Left colon (tissue), 2 donors: ENCODE data around the gene LZTS2. TPM values are rescaled to one million over a fixed set of nuclear protein-coding genes. Genes with fewer than 3 reads are reported as not detected.

Experiments used
- ATAC-seq: fragments of 200-7000 bp; cut with Tn5 transposase; one replicate; pipeline ENCODE4 v1.9.1; 2020; ENCODE audit warnings: mild to moderate bottlenecking, moderate library complexity
- DNase-seq, 2 donors: peaks; one replicate each; pipeline ENCODE4 v3.0.0-alpha.2; 2020
- intact Hi-C, 2 donors: fragments of 100-400 bp; cut with DNase I in 1 of 2; cut with micrococcal nuclease in 1 of 2; formaldehyde crosslinking; loops; one replicate each; pipeline versions ENCODE4 v1.11.2 to v1.14.0; 2022; cut with DNase I, micrococcal nuclease
- total RNA-seq, 2 donors: library from RNA; stranded (reverse); fragmentation: NEBNext Ultra II Directional; extraction: Animal tissue kit (Norgen Biotek cat#: 25700); gene quantifications; one replicate each; pipeline ENCODE4 v1.2.1, GENCODE V29; 2021
- donor health status: DM: no; HTN: no; CAD: no.
- donor health status: DM: yes; HTN: yes; CAD: no.

Gene LZTS2
- total RNA-seq, 2 donors from 2014 or later = 28.7 to 33.9 TPM

DNA sequence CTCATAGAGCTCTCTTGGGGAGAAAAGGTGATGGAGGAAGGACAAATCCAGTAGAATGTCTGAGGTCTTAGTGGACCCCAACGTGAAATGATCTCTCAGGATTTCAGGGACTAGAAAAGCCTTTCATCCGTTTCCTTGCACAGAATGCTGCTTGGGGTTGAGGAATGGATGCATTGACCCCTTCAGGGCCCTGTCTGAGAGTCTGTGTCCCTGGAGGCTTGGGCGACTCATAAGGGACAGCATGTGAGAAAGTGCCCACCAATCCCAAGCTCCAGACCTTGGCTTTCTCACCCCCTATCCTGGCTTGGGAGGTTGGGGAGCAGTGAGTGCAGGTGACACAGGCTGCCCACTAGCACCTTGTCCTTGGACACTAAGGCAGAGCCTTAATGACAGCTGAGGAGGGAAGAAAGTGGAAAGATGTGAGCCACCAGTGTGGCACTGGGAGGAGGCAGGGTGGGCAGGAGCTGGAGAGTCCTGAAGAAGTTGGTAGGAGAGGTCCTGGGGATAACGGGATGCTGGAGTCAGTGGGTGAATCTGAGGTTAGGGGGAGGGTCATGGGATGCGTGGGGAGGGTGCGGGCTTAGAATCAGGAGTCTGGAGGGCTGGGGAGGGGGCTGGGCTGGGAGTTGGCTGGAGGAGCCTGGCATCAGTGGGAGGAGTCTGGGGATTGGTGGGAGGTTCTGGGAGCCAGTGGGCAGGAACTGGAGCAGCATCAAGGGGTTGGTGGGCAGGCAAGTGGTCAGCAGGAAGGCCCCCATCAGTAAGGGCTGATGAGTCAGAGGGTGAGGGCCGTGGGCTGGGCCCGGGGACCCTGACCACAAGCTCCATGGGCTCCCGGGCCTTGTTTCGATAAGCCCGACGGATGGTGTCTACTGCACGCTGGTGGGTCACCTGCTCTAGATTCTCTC is 8.6 kb downstream of the LZTS2 start:
- ATAC-seq (no peak), DNase-seq (no peak)
- intact Hi-C loops = no loop called here

DNA sequence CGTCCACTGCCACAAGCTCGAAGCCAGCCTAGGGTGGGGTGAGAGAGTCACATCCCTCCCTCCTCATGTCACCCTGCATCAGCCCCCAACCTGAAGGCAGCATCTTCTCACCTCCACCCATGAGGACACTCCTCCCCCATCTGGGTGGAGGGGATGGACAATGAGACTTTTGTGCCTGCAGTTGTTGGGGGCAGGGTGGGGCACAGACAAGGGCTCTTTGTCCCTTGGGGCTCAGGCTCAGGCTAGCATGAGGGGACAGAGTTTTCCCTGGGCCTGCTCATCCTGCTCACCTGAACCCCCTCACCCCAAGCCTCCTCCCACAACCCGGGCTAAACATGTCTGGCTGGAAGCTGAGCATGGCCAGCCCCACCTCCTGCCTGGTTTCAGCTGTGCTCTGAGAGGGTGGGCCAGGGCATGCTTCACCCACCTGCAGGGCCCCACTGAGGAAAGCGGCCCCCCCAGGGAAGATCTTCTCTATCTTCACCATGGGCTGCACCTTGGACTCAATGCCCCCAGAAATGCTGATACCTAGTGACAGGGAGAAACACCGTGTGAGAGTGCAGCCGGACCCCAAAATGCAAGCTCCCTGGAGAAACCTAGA is 9.3 kb downstream of the LZTS2 start:
- intact Hi-C loops = no loop called here
- DNase-seq = no peak
- ATAC-seq = no peak

DNA sequence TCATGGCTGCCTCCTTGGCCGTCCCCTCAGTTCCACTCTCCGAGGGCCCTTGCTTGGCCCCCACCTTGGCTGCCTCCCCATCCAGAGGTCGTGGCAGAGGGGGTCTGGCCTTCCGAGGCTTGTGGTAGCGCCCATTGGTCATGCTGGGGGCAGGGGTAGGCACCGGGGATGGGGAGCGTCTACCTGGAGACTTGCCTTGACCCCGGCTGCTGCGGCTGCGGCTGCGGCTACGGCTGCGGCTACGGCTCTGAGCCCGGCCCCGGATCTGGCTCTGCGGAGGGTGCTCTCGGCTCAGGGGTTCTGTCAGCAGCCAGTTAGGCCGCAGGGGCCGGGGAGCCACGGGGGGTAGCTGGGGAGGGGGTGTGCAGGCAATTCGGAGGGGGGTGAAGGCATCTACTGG is 10.7 kb downstream of the LZTS2 start:
- intact Hi-C loops = no loop called here
- no peak for DNase-seq
- no peak for ATAC-seq

DNA sequence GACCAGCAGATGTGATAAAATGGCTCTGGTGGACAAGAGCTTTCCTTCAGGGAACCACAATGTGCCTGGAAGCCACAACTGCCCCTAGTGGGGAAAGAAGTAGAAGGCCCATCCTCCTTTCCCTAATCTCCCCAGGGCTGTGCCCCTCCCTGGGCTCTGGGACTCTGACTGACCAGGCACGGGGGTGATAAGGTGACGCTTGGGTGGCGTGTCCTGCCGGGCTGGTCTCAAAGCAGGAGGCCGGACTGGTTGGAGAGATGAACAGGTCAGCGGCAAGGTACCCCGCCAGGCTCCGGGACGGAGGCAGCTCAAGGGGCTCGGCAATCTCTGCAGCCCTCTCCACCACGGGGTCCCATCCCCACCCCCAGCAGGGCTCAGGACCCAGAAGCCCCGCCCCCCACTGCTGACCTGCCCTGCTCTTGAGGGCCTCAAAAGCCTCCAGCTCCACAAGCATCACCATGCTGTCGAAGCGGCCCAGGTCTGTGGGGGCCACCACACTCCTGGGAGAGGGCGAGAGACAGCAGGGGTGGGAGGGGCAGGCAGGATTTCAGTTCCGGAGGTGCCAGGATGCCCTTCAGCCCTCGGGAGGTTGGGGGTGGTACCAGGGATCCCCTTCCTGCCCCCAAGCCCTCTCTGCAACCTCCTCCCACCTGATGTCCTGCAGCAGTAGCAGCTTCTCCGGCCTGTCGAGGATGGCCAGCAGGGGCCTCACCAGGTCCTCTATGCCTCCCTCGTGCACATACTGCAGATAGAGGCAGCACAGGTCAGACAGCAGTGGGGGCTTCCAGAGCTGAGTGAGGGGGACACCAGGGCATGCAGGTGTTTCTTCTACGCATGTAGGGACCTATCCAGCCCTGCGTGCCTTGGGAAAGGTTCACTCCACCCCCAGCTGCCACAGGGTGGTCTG is 12.2 kb downstream of the LZTS2 start:
- DNase-seq (no peak), ATAC-seq (no peak)
- intact Hi-C loops = no loop called here

DNA sequence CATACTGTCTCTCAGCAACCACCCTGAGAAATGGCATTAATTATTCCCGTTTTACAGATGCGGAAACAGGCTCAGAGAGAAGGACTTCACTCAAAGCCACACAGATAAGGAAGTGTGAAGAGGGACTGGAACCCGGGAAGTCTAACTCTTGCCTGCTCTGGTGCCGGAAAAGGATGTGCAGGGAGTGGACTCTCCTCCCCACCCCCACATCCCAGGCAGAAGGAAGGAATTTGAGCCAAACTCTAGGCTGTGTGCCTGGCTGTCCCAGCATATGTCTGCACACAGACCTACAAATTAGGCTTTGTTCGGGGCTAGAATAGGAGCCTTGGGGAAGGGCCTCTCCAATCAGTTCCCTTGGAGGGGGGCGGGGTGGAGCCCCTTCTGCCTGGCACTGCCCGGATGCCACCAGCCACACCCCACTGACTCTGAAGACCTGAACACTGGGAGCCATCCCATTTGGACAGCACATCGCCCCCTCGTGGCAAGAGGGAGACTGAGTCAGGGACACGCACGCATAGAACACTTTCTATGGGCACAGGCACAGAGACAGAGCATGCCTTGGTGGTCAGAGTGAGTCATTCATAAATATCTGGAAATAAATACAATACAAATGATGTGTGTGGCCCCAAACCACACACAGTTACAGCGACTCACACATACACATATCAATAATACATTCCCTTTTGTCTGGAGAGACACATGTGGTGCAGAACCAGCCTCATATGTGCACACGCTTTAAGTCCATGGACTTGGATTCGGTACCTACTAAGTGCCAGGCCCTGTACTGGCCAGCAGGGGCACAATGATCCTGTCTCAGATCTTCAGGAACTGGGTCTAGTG is 13.1 kb downstream of the LZTS2 start:
- peak; percentile 87 to 93 for DNase-seq

DNA sequence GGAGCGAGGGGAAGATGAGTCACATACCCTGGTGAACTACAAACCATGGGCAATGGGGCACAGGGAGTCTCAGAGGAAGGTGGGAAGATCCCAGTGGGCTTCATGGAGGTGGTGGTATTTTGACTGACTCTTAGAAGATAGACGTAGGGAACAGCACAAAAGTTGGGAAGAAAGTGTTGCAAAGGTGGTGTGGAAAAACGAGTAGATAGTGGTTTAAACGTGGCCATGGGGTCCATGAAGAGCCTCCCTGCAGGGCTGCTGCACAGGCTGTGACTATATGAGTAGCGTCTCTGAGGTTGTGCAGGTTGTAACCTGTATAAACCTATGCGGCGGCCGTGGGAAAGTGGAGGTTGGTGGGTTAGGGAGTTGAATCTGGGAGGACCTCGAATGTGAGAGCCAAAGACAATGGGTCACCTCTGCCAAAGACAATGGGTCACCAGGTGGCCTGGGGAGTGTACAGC is 13.8 kb downstream of the LZTS2 start:
- intact Hi-C loops = no loop called here
- ATAC-seq (no peak), DNase-seq (no peak)

More for the DNA sequence above, 13.1 kb downstream of the LZTS2 start:
- intact Hi-C loops = no loop called here
- ATAC-seq = peak; percentile 87

DNA sequence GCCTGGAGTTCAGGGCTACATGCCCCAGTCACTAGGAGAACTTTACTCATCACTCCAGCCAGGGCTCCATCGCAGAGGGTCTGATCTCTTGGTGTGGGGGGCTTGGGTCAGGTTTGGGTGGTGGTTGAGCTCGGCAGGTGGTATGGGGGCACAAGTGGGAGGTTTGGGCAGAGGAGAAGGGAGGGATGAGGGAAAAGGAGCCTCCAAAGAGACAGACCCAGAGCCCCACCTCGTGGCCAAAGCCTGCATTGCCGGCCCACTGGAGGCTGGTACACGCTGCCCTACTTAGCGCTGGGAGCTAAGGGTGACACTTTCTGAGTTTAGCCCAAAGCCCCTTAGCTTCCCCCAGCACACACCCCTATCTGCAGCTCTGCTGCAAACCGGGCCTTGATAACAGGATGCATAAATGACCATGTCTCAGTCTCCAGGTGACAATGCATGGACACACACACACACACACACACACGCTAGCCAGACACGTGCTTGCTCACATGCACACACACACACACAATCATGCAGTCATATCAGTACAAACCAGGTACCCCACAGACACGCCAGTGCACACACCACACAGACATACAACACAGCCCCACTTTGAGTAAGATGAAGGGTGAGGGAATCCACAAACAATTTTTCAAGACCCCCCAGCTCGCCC is 14.7 kb downstream of the LZTS2 start:
- DNase-seq = peak; percentile 69 to 91
- intact Hi-C loops = no loop called here
- ATAC-seq = peak; percentile 64

DNA sequence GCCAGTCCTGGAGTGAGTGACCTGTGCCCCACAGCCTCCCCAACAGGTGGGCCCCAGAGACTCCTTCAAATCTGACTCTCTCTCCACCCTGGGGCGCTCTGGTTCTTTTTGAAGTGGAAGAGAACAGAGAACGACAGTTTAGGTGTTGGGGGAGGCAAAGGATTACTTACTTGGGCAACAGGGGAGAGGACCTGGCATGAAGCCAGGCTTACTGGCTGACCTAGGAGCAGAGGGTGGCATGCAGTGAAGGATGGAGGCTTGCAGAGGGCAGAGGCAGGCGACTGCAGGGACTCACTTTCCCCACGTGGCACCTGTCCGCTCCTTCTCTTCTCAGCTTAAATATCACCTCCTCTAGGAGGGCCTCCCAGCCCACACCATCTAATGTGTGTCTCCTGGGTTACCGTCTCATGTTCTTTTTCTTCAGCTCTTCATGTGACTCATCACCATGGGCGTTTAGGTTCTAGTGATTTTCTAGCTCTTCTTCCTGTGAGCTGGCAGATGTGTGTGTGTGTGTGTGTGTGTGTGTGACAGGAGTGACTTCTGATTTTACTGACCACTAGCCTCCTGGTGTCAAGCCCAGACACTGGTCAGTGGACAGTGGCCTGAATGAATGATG is 15.5 kb downstream of the LZTS2 start:
- ATAC-seq = no peak
- intact Hi-C loops = no loop called here
- DNase-seq = no peak

DNA sequence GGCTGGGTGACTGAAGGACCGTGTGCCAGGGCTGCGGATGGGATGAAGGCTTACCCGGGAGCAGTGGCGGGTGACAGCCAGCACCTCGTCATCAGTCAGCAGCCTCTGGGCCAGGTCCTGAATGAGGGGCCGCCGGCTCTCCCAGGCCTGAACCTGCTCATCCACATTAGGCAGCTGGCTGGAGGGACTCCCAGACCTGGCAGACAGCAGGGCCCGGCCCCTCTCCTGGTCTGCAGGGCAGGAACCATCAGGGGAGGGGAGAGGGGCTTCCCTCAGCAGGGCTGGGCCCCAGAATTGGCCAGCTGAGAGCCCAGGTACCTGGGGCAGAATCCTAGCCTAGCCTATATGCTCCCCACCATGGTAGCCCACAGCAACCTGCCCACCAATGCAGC is 16.0 kb downstream of the LZTS2 start:
- intact Hi-C loops = no loop called here
- DNase-seq = no peak

DNA sequence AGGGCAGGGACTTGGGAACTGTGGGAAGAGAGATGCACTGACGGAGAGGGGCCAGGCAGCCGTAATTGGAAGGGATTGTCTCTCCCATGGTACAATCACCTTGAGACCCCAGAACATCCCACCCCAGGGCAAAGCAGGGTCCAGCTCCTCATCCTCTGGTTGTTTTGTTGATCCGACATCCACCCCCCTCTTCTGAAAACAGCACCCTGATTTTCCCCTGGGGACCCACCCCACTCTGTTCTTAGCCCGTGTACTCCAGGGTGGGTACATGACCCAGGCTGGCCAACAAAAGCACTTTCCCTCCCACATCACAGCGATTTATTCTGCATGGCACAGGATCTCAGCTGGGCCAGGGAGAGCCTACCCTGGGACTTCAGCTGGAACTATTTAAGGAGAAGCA is 17.2 kb downstream of the LZTS2 start:
- intact Hi-C loops = no loop called here
- no peak for DNase-seq
- ATAC-seq = no peak

More for the DNA sequence above, 16.0 kb downstream of the LZTS2 start:
- no peak for ATAC-seq

DNA sequence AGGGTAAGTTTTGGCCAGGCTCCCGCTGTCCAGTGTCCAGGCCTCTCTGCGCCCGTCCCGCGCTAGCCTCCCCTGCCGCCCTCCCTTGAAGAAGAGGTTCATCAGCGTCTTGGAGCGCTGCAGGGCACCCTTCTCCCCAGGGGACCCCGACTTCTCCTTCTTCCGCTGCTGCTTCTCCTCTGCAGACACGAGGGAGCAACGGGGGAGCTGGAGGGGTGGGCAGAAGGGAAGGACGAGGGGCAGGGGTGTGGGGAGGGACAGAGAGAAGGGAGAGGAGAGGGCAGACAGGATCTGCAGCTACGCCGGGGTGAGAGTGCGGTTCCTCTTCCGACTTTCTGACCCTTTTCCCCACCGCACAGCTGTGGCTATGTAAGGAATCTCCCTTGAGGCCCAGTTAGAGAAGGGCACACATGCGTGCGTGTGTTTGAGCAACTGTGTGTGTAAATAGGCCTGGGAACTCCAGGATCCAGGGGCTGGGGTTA is 18.6 kb downstream of the LZTS2 start:
- no peak for ATAC-seq
- intact Hi-C loops = no loop called here

DNA sequence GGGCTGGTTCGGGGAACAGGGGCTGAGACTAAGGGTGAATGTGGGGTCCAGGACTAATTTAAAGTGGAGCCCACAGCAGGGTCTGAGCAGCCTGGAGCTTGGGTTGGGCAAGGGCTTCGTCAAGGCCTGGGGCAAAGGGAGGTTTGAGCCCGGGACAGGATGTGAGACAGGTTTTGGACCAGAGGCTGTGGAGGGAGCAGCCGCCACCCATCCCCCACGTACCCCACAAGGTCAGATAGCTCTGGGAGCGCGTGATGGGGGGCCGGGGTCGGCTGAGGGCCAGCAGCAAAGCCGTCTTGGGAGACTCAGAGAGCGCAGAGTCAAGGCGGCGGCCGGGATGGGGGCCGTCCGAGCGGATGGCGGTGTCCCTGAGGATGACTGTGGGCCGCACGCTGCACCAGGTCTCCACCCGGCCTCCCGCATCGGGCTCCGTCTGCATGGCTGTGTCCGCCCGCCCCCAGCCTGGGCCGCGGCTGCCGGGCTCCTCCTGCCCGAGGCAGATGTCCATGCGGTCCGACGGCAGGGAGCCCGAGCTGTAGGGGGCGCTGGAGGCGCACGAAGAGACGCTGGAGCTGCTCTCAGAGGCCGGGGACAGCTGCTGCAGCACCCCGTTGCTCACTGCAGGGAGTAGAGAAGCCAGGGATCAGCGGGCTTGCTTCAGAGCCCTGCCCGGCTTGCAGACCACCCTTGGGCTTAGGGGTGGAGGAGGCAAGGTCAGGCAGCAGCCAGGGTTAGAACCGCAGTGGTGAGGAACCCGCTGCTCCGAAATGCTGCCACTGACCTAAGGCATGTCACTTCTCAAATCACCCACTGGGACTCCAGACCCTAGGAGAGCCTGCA is 19.2 kb downstream of the LZTS2 start:
- DNase-seq (peak; percentile 71 to 92), ATAC-seq (peak; percentile 81)
- intact Hi-C loops = no loop called here

More for the DNA sequence above, 18.6 kb downstream of the LZTS2 start:
- DNase-seq = no peak

DNA sequence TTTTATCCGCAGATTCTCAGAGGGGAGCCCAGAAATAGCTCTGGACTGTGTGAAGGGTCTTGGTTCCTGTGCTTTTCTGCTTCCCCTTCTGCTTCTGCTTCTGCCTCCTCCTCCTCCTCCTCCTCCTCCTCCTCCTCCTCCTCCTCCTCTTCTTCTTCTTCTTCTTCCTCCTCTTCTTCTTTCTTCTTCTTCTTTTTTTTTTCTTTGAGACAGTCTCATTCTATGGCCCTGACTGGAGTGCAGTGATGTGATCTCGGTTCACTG is 19.8 kb downstream of the LZTS2 start:
- no peak for DNase-seq
- ATAC-seq = no peak
- intact Hi-C loops = no loop called here

DNA sequence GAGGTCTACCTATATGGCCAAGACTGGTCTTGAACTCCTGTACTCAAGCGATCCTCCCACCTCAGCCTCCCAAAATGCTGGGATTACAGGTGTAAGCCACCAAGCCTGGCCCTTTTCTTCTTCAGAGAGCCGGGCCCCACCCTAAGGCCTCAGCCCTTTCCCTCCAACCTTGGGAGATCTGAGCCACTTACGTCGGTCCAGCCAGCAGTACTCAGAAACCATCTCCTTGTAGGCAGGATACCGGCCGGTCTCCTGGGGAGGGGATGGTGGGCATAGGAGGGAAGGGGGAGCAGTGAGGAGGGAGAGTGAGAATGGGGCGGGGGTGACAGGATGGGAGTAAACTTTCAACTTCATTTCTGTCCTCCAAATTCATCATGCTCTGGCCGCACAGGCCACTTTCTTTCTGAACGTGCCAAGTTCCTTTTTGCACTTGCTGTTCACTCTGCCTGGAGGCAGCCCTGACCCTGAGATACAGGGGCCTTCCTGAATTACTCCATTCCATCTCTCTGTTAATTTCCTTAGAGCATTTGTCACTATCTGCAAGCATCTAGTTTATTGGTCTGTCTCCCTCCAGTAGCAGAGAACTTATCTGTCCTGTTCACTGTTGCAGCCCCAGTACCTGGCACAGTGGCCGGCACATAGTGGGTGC is 20.9 kb downstream of the LZTS2 start:
- DNase-seq = no peak
- intact Hi-C loops = no loop called here
- ATAC-seq = no peak

DNA sequence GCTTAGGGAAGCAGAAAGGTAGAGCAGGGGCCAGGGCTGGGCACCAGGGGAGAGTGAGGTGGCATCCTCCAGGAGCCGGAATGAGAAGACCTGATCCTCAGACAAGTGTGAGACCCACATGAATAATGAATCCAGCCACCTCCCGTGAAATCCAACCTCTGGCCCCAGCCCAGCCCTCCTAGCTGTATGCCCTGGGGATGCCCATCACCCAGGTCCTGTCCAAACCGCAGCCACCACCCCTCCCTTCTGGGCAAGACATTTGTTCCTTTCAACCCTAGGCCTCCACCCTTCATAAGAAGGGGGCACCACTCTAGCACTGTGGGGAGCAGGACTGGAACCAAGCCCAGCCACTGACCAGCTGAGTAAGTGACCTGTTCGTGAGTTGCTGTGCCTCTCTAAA is 21.6 kb downstream of the LZTS2 start:
- intact Hi-C loops = no loop called here
- no peak for ATAC-seq
- DNase-seq = no peak

DNA sequence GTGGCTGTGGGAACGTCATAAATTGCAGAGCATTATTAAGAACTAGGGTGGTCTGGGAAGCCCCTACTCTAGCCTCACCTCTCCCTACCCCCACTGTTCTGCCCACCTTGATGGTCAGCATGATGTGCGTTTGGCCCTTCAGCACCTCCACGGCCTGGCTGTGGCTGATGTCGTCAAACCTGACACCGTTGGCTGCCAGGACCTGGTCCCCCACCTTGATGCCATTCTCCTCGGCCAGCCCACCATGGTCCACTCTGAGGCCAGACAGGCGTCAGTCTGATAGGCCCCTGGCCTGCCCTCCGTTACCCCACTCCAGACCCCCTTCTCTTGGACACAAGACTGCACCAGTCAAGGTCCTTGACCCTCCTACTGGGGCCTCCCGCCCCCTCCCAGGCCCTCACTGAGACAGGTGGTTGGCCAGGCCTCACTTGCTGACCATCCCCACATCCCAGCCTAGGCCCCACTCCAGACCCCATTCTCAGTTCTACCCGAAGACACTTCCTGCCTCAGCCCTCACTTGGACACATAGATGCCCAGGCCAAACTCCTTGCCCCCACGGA is 22.2 kb downstream of the LZTS2 start:
- intact Hi-C loops = no loop called here
- DNase-seq (no peak), ATAC-seq (no peak)
